Sciatic nerve (tissue), 2 donors: Measurements from ENCODE around the gene KCNMA1. TPM values are rescaled to one million over a fixed set of nuclear protein-coding genes. Genes with fewer than 3 reads are reported as not detected.

Experiments
- ATAC-seq: fragments of 200-7000 bp; cut with Tn5 transposase; one replicate; pipeline ENCODE4 v1.9.1; 2020; ENCODE audit warnings: mild to moderate bottlenecking, moderate library complexity
- DNase-seq: peaks from one replicate; pipeline ENCODE4 v3.0.0-alpha.2; 2020; ENCODE audit warnings: low spot score
- intact Hi-C: fragments of 100-400 bp; cut with DNase I; formaldehyde crosslinking; loops from one replicate; pipeline ENCODE4 v1.14.2; 2022
- total RNA-seq: library from RNA; stranded (reverse); fragmentation: NEBNext Ultra II Directional; extraction: Animal tissue kit (Norgen Biotek cat#: 25700); gene quantifications from one replicate; pipeline ENCODE4 v1.2.1, GENCODE V29; 2021
- donor health status: DM: no; HTN: no; CAD: no.
- donor health status: DM: no; HTN: no; CAD: no.

The KCNMA1 gene
- total RNA-seq, 1 donor from 2014 or later, result 10.7 TPM

DNA sequence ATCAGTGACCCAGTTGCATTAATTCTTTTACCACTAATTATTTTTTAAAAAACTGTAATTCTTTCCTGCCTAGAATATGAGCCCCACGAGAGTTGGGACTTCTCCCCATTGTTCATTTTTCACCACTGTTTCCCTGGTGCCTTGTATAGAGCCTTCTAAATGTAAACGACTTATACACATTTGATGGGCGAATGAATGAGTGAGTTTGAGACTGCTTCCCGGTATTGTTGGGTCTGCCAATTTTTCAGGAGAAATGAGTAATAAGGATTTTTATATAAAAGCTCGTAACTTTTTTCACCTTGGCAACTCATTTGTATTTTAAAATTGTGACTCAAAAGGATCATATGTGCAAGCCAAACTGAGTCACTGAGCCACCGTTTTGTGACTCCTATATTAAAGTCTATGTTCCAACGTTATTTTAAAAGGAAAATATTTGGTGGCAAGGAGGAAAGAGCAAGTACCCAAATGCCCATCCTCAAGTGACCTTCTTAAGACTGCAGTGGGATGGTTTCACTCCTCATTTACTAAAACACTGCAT, 621.3 kb downstream of the KCNMA1 start:
- intact Hi-C loops, result no loop called here
- DNase-seq, result no peak
- no peak for ATAC-seq

DNA sequence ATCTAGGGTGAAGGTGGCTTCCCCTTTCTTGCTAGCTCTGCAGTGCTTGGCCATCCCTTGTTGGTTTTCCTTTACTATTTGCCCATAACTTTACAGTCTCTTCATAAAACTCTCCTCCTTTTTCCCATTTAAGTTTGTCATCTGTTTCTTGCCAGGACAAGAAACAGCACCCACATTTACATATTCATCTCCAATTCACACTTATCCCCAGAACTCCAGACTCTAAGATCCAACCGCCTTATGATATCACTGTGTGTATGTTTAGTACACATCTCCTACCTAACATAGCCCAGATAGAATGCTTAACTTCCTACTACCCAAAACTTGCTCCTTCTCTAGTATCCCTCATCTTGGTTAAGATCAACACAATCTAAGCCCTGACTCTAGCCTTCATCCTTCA, 622.2 kb downstream of the KCNMA1 start:
- intact Hi-C loops, result no loop called here
- ATAC-seq, result no peak
- no peak for DNase-seq

DNA sequence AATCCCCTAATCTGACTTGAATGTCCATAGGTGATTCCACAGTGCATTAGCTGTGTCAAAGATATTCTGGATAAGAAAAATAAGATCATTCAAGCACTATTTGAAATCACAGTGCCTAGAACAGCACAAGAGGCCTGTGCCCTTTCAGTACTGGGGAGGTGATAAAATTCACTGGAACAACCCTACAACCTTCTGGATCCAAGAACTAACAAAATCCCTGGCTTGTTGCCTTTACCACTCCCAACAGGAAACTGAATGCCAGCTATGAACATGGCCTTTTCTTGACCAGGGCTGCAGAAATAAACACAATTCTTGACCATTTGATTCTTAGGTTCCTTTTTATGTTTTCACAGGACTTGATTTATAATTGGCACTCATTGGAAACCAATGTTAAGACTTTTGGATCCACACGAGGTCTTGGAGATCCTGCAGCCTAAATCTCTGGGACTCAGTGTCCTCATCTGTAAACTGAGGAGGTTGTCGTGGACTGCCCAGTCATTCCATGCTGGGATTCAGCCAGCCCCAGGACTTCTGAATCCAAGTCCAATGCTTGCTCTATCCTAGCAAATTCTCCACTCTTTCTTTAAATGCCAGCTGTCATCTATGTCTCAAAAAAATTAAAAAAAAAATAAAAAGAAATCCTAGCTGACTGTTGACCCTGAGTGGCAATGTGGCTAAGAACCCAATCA, 624.7 kb downstream of the KCNMA1 start:
- intact Hi-C loops, result no loop called here
- peak; percentile 78 for ATAC-seq
- no peak for DNase-seq

DNA sequence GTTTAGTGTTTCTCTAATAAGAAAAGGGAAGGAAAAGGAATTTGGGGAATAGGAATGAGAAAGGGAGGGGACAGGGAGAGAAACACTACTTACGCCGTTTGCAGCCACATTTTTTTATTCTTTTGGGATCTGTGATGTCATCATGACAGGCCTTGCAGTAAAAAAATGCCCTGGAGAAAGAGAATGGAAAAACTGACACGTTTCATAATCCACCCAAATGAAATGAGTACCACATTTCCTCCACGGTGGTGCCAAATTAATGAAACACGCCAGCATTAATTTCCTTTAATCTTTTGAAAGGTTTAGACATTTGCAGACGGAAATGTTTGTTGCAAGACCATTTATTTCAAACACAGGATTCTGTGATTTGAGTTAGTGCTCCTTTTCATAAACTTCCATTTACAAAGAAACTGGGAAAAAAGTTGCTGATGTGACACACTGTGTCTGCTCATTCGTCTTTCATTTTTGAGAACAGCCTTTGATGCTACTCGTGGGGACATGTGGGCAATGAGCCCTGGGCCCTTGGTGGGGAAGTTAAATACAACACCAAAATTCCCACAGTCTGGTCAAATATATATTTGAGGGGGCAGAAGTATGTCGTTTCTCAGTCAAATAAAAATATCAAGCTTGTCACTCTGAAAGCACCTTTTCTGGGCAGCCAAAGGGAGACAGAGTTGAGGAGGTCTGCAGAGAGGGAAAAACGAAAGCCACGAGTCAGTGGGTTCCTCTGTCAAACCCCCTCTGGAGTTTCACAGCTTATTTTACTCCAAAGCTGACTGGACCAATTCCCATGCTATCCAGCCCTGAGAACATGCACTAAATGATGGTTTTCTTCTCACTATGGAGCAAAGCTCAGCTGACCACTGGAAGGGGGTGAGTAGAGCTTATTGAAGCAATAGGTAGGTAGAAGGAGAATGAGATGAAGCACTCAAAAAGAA, 625.5 kb downstream of the KCNMA1 start:
- DNase-seq, result no peak
- ATAC-seq, result peak; percentile 90
- intact Hi-C loops, result no loop called here

DNA sequence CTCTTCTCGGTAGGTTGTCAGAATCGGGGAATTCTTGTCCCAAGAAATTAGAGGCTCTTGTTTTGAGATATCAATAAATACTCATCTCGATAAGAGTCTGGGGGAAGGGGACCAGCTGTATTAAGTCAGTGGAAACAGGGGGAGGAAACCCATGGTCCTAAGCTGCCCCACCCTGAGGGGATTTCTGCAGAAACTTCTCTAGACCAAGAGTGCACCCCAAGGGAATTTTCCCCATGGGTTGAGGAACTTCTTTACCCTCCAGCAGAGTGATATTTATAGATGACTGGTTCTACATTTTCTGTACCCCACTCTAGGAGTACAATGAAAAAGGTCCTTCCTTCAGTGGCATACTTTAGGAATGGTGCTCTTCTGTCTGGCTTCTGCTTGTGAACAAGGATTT, 627.2 kb downstream of the KCNMA1 start:
- DNase-seq (no peak), ATAC-seq (no peak)
- intact Hi-C loops, result no loop called here

DNA sequence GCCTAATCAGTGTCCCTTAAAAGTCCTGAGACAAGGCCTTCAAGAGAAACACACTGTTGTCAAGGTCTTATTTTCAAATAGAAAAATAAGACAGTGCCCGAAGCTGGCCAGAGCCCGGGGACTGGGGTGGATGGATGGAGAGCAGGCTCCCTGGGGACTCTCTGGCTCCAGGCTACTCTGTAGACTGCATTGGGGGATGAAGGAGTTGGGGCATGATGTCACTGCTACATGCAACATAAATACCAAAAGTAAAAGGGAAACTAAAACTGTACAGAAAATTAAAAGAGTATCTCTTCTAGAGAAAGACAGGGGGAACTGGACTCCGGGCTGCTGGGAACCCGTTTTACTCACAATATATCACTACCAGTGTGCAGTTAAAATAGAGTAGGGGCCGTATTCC, 629.8 kb downstream of the KCNMA1 start:
- DNase-seq (no peak), ATAC-seq (no peak)
- intact Hi-C loops, result no loop called here

DNA sequence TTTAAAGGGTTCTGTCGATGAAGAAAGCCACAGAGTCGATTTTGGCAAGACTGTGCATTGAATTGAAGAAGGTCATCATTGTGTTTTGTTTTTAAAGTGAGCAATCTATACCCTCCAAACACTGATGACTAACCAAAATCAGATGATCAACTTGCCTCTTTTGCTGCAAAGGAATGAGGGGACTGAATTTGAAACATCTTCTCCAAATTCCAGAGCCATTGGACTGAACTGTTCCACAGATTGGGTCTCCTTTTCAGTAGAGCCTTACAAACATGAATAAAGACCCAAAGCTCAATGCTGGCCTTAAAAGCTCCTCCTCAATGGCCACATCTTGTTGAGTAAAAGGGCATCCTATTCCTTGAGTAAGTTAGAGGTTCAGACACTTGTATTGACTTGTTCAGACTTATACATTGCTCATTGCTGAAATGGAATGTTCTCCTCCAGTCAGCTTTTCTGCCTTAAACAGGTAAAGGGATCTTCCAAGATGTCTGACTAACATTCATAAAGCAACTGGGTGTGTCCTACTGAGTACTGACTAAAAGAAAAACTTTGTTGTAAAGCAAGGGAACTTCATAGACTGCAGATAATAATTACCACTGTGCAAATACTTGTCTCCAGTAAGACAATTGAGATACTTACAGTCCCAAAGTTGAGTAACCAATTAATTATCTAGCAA, 630.6 kb downstream of the KCNMA1 start:
- DNase-seq, result no peak
- intact Hi-C loops, result no loop called here
- no peak for ATAC-seq

DNA sequence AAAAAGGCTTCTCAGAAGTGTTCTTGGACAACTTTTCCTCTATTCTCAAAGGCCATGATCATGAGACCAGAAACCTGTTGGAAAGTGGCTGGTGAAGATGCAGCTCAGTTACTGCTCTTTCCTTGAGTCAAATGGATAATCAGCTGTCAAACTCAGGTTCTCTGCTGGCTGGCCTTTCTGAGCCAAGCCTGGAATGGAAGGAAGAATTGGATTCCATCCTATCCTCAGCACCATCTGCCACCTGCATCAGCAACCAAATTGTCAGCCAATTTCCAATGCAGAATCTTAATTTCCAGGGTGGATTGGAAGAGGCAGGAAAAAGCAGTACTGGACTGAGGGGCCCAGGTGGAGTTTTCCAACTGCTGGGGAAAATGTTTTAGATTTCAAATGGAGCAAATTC, 631.7 kb downstream of the KCNMA1 start:
- DNase-seq (no peak), ATAC-seq (peak; percentile 51)
- intact Hi-C loops, result no loop called here

DNA sequence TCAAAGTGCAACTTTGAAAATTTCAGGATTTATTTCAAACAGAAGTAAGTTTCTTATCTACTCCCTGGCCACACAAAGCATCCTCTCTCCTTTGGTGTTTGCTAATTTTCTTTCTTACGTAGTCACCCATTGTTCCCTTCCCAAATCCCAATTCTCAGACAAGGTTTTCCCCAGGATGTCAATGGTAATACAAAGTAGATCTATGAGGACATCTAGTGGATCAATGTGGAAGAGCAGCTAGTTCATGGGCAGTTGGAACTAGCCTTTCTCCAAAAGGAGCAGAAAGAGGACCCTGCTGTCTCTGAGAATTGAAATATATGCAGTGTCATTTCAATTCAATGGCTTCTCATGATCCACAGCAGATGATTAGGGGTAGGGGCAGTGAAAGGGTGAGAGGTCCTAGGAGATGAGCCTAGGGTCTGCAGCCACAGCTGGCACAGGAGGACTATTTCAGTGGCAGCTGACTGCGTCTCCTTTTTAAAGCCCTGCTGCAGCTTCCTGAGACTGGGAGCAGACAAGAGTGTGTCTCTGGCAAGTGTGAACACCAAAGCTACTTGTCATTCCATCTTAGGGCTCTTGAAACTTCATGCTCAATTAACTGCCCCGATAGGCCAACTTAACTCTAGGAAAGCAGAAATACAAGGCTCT, 632.6 kb downstream of the KCNMA1 start:
- DNase-seq, result no peak
- peak; percentile 90 for ATAC-seq
- intact Hi-C loops, result no loop called here

DNA sequence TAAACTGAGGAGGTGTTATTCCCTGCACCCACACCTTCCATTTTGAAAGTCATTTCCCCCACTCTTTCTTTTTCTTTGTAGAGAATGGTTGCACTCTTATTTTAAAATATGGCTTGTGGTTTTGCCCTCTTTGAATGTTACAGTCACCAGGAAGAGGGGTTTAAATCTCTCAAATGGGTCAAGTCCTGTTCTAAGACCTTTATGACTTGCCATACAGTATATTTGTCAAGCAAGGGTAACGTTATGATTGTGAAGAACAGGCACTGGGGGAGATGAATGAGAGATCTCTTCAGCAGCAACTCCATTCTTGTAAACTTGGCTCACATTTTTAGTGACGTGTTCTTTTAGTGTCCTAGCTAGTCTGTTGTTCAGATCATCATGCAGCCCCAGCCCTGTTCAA, 634.7 kb downstream of the KCNMA1 start:
- intact Hi-C loops, result no loop called here
- DNase-seq (no peak), ATAC-seq (no peak)

DNA sequence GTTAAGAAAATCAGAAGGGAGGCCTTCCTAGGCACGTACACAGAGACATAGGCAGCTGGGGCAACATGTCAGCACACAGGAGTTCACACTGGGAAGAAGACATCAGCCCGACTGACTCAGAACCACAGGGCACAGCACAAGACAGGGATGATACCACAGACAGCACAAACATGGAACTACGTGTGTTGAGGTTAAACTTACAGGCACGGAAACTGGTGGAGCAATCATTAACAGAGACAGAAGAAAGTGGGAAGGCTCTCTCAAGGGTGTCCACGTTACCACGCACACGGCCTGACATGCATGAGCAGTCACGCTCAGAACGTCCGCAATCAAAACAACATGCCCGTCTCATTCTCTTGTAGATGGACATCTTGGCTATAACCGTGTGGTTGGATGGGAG, 636.4 kb downstream of the KCNMA1 start:
- DNase-seq, result no peak
- ATAC-seq, result no peak
- intact Hi-C loops, result no loop called here

DNA sequence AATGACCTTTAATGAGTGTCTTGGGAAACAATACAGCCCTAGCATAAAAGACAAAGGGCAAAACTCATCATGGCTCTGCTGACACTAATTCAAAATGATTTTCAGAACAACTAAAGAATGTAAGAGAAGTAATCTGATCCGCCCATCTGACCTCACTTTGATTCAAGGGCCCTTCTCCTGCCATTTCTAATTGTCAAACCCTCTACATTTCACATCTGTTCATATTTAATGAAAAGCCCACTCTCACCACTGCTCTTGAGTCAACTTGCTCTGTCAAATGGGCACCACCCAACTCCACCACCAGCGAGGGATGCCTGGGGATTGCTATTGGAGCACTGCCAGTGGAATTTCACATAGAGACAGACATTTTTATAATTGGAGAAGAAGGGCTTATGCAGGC, 639.2 kb downstream of the KCNMA1 start:
- no peak for DNase-seq
- intact Hi-C loops, result no loop called here
- ATAC-seq, result no peak

DNA sequence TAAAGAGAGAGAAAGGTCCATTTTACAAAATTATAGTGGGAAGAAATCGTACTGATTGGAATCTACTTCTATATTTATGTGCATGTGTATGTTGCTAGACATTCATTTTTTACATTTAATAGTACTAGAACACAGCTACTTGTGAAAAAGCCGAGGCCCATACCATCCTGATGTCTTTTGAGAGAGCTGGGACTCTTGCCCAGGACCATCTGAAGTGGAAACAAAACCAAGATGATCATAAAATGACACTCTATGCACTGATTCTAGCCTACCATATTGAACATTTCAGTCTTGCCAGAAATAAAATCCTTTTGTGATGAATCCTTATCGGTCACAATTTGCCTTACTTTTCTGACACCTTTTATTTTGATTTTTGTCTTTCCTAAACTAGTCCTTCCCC, 640.0 kb downstream of the KCNMA1 start:
- ATAC-seq (no peak), DNase-seq (no peak)
- intact Hi-C loops, result no loop called here

DNA sequence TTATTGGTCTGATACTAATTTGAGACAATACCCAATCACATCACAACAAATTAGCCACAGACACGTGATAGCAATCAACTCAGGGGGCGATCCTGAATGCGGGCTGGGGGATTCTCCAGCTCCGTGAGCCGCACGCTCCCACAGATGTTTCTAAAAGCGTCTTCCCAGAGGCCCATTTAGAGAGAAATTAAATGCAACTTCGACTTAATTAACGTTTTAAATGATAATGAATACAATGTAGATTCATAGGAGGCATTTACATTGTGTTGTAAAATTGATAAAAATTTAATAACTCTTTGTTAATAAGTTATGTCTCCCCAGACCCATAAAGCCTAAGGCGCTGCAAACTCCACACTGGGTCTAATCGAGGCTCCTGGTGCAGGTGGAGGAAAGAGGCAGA, 642.6 kb downstream of the KCNMA1 start:
- no peak for ATAC-seq

DNA sequence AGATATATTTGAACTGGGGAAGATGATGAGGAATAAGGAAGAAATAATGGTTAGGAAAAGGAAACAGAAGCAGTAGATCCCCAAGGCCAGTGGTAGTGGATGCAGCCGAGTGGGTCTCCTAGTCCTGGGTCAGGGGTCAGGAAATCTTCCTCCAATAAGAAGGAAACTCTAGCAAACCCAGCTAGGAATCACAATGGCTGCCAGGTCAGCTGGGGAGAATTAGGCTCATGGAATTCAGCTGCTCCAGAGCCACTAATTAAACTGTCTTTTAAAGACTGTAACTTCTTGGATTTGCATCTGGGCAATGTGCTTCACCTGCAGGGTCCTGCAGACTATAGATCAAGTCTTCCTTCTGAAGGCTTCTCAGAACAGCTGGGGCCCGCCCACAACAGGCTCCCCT, 644.4 kb downstream of the KCNMA1 start:
- ATAC-seq, result no peak
- no peak for DNase-seq
- intact Hi-C loops, result no loop called here

More for the DNA sequence above, 642.6 kb downstream of the KCNMA1 start:
- DNase-seq, result no peak
- intact Hi-C loops, result no loop called here

DNA sequence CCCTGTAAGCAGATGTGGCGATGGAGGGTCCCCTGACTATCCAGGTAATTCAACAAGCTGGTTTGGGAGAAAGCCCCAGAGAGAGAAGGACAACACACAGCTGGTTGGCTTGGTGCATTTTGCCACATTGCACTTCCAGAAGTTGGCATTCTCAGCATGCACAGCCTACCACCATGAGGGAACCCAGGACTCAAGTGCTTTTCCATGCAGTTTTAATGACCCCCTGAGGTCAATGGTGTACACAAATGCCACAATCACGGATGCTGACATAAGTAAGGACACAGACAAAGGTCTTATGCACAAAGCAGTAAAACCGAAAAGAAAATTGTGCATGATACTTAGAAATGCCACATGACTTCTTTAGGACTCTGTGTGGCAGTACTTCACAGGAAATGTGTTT, 645.1 kb downstream of the KCNMA1 start:
- DNase-seq (no peak), ATAC-seq (no peak)
- intact Hi-C loops, result no loop called here

DNA sequence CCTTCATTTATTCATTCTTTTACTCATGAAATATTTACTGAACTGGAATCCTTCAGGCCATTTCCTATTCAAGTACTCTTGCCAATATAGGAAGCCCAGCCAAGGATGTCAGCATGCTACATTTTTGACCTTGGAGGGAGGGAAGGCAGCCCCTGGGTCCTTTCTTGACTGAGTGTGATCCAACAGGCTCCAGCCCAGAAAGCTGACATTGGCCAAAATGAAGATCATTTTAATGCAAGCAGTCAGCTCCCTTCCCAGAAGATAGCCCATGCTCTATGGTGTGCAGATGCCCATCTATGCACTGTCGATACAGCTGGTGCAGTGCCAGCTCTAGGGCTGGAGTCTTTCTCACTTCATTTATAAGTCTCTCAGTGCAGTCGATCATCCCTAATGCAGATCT, 646.0 kb downstream of the KCNMA1 start:
- intact Hi-C loops, result no loop called here
- no peak for DNase-seq
- ATAC-seq, result peak; percentile 34

DNA sequence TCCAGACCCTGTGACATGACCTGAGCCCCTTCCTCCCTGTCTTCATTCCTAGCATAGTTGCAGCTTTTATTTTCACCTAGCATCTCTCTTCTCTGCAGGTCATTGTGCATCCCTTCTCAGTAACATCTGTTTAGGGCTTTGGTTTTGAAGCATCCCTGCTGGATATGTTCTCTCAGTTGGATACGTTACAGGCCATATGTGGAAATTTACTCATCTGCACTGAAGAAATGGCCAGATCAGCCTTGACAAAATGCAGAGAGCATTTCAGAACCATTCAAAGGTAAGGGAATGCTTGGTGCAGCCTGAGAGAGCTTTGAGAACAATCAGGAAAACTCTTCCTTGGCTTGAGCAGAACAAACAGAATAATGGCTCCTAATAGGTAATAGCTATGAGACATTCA, 647.0 kb downstream of the KCNMA1 start:
- intact Hi-C loops, result no loop called here
- ATAC-seq (no peak), DNase-seq (no peak)
